H1 (cell line): ENCODE data around the gene ZNF77. TPM values are rescaled to one million over a fixed set of nuclear protein-coding genes. Genes with fewer than 3 reads are reported as not detected.

Experiments
- BACH1 ChIP-seq: IDR thresholded peaks from 2 replicates; pipeline ENCODE4 v1.6.1; 2012; ENCODE audit warnings: low read length, improper control_type of control experiment
- RBBP5 ChIP-seq: IDR thresholded peaks from 2 replicates; pipeline ENCODE4 v1.7.1; 2012; ENCODE audit warnings: low read depth, mild to moderate bottlenecking, inconsistent platforms, low read length, moderate library complexity, borderline replicate concordance
- USF2 ChIP-seq: IDR thresholded peaks from 2 replicates; pipeline ENCODE4 v1.6.1; 2011; ENCODE audit warnings: low read length, improper control_type of control experiment
- polyA plus RNA-seq, 7 experiments: library from polyadenylated mRNA; depleted of rRNA in 3 of 7; stranded (reverse) in 5 of 7; unstranded in 2 of 7; fragments of >200 nt in 5 of 7; fragments of 200-250 nt in 2 of 7; gene quantifications; 1 replicate in 5 of 7; 2 replicates in 1 of 7; 4 replicates in 1 of 7; pipeline versions ENCODE4 v1.2.1 to v1.2.3, GENCODE V29; 2011 to 2013; ENCODE audit warnings: missing spikeins in 2 of 7, mixed read lengths in 2 of 7
- total RNA-seq: library from RNA; stranded (reverse); fragmentation: NEBNext Ultra II Directional; extraction: Animal tissue kit (Norgen Biotek cat#: 25700); gene quantifications from 2 replicates; pipeline ENCODE4 v1.2.1, GENCODE V29; 2021
- TF ChIP-seq, protein P1 (sequence below): IDR thresholded peaks from 2 replicates; pipeline ENCODE4 v1.6.1; 2011; ENCODE audit warnings: low read depth, mild to moderate bottlenecking, low read length; ENCODE audit not compliant: insufficient read depth

ZNF77 gene
- total and polyA plus RNA-seq, 2 of the 8 experiments (the other 6 are each of a cell fraction or from before 2014, with no cell fraction given): 2.9 to 4.7 TPM

DNA sequence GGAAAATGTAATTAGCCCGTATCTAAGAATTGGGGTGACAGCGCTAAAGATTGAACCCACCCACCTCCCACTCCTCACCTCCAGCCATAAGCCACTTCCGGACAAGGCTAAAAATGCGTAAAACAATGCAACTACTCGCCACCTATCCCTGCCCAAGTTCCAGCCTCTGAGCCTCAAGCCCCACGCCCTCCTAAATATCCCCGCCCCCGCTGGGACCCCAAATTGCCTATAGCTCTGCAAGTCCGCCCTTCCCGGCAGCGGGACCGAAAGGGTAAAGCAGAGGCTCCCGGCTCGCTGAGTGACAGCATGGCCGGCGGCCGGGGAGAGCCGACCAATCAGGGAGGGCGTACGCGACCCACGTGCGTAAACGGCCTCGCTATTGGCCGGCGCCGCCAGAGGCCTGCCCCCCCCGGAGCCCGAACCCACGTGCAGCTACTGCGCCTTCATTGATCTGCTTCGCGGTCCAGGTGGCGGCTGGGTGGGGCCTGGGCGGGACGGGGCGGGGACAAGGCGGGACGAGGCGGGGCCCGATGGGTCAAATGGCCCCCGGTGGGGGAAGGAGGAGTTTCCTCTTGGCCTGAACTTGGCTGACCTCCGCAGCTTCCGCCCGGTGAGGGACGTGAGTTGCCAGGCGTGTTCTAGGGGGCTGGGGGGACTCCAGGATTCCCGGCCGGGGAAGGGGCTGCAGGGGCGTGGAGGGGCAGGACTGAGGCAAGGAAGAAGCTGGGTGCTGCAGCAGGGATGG lies 32.4 kb upstream of the ZNF77 start, which contains the start of gene TLE6 (continued):
- TF ChIP-seq BACH1: peak; percentile 56; the same call in 1 of the 2 replicates
- TF ChIP-seq RBBP5: no peak
- TF ChIP-seq, protein P1, sequence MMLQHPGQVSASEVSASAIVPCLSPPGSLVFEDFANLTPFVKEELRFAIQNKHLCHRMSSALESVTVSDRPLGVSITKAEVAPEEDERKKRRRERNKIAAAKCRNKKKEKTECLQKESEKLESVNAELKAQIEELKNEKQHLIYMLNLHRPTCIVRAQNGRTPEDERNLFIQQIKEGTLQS: 0 out of 2 replicates have a peak, but pooled peaks have one; percentile 27
- TF ChIP-seq USF2: peak; percentile 82
